IPS-11a (cell line): ENCODE results near the gene ANKS1B.

Experiments
- H3K4me3 ChIP-seq: one replicate; pipeline ENCODE4 v1.5.1; 2013; ENCODE audit warnings: low read depth, low read length, control low read depth

Gene ANKS1B

GRCh38 chr12:99093166-99093565, 891.6 kb downstream of the ANKS1B start:
- H3K4me3 ChIP-seq, result no peak overlapping the region

GRCh38 chr12:99092100-99092851, 892.5 kb downstream of the ANKS1B start:
- no peak overlapping the region for H3K4me3 ChIP-seq

- no peak overlapping the region for H3K4me3 ChIP-seq
These were observed 897.5 kb downstream of the ANKS1B start for GRCh38 chr12:99087278-99087677.

GRCh38 chr12:99079811-99080210, 904.9 kb downstream of the ANKS1B start:
- no peak overlapping the region for H3K4me3 ChIP-seq

GRCh38 chr12:99068993-99069747, 915.6 kb downstream of the ANKS1B start:
- H3K4me3 ChIP-seq, result no peak overlapping the region

- no peak overlapping the region for H3K4me3 ChIP-seq
These were observed 917.5 kb downstream of the ANKS1B start for GRCh38 chr12:99067171-99067785.

GRCh38 chr12:99066726-99067125, 918.0 kb downstream of the ANKS1B start:
- no peak overlapping the region for H3K4me3 ChIP-seq

- H3K4me3 ChIP-seq, result no peak overlapping the region
These were observed 921.6 kb downstream of the ANKS1B start for GRCh38 chr12:99063182-99063581.

- no peak overlapping the region for H3K4me3 ChIP-seq
These were observed 924.8 kb downstream of the ANKS1B start for GRCh38 chr12:99059824-99060511.

GRCh38 chr12:99057670-99058069, 927.1 kb downstream of the ANKS1B start:
- no peak overlapping the region for H3K4me3 ChIP-seq

- no peak overlapping the region for H3K4me3 ChIP-seq
These were observed 928.5 kb downstream of the ANKS1B start for GRCh38 chr12:99056186-99056585.

- H3K4me3 ChIP-seq, result no peak overlapping the region
These were observed 929.4 kb downstream of the ANKS1B start for GRCh38 chr12:99055299-99055698.

GRCh38 chr12:99054601-99055128, 930.1 kb downstream of the ANKS1B start:
- H3K4me3 ChIP-seq, result no peak overlapping the region

- no peak overlapping the region for H3K4me3 ChIP-seq
These were observed 930.9 kb downstream of the ANKS1B start for GRCh38 chr12:99053616-99054362.

- no peak overlapping the region for H3K4me3 ChIP-seq
These were observed 935.0 kb downstream of the ANKS1B start for GRCh38 chr12:99049774-99050173.

- H3K4me3 ChIP-seq, result no peak overlapping the region
These were observed 939.6 kb downstream of the ANKS1B start for GRCh38 chr12:99045158-99045557.

- H3K4me3 ChIP-seq, result no peak overlapping the region
These were observed 941.3 kb downstream of the ANKS1B start for GRCh38 chr12:99043319-99043914.

- H3K4me3 ChIP-seq, result no peak overlapping the region
These were observed 942.5 kb downstream of the ANKS1B start for GRCh38 chr12:99042226-99042625.

- H3K4me3 ChIP-seq, result no peak overlapping the region
These were observed 945.2 kb downstream of the ANKS1B start for GRCh38 chr12:99039367-99040120.
